Smooth muscle cell (in vitro differentiated cells): Measurements from ENCODE around the gene ANXA4. TPM values are rescaled to one million over a fixed set of nuclear protein-coding genes. Genes with fewer than 3 reads are reported as not detected.

ENCODE experiments used
- DNase-seq: peaks from one replicate; lab custom pipeline; 2025; ENCODE audit not compliant: unreplicated experiment; lab: John Stamatoyannopoulos, UW
- H2AFZ ChIP-seq: fragments of 200-600 bp; sonication (generic); 2 replicates; pipeline ENCODE4 v1.6.0; 2016; ENCODE audit warnings: antibody characterized with exemption, low read depth, mild to moderate bottlenecking
- H3F3A ChIP-seq: fragments of 200-600 bp; sonication (generic); 2 replicates; pipeline ENCODE4 v1.6.0; 2017; ENCODE audit warnings: antibody characterized with exemption, low read depth
- H3K27ac ChIP-seq: fragments of 200-600 bp; sonication (generic); 2 replicates; pipeline ENCODE4 v1.5.1; 2016; ENCODE audit warnings: low read depth, mild to moderate bottlenecking
- H3K27me3 ChIP-seq: fragments of 200-600 bp; sonication (generic); 2 replicates; pipeline ENCODE4 v1.6.1; 2016; ENCODE audit warnings: low read depth, mild to moderate bottlenecking
- H3K36me3 ChIP-seq: fragments of 200-600 bp; sonication (generic); 2 replicates; pipeline ENCODE4 v1.5.1; 2016; ENCODE audit warnings: low read depth
- H3K4me1 ChIP-seq: fragments of 200-600 bp; sonication (generic); 2 replicates; pipeline ENCODE4 v1.5.1; 2016; ENCODE audit warnings: low read depth
- H3K4me2 ChIP-seq: fragments of 200-600 bp; sonication (generic); 2 replicates; pipeline ENCODE4 v1.6.0; 2016; ENCODE audit warnings: mild to moderate bottlenecking
- H3K4me3 ChIP-seq: fragments of 200-600 bp; sonication (generic); 2 replicates; pipeline ENCODE4 v1.5.1; 2016; ENCODE audit warnings: mild to moderate bottlenecking
- H3K79me2 ChIP-seq: fragments of 200-600 bp; sonication (generic); 2 replicates; pipeline ENCODE4 v1.6.0; 2016; ENCODE audit warnings: low read depth, mild to moderate bottlenecking
- H3K9ac ChIP-seq: fragments of 200-600 bp; sonication (generic); 2 replicates; pipeline ENCODE4 v1.6.0; 2016; ENCODE audit warnings: low read depth
- H3K9me3 ChIP-seq: fragments of 200-600 bp; sonication (generic); replicated peaks from 2 replicates; pipeline ENCODE4 v1.5.1; 2016; ENCODE audit warnings: low read depth
- H4K20me1 ChIP-seq: fragments of 200-600 bp; sonication (generic); 2 replicates; pipeline ENCODE4 v1.6.0; 2016; ENCODE audit warnings: low read depth
- WGBS: methylation state at CpG from one replicate; pipeline ENCODE4 v1.1.7; 2016; ENCODE audit warnings: low lambda C conversion rate; 5-methylcytosine and 5-hydroxymethylcytosine counted together
- polyA plus RNA-seq: library from polyadenylated mRNA; unstranded; fragments of >200 nt; fragmentation: Nextera tagmentation; extraction: Ambion mirVana; gene quantifications from 2 replicates; pipeline ENCODE4 v1.2.1, GENCODE V29; 2016
- total RNA-seq: library from RNA; depleted of rRNA; stranded (reverse); fragments of >200 nt; gene quantifications from 2 replicates; pipeline ENCODE4 v1.2.3, GENCODE V29; 2014
- TF ChIP-seq, protein P1 (sequence below): fragments of 200-600 bp; sonication (generic); IDR thresholded peaks from 2 replicates; pipeline ENCODE4 v1.5.1; 2017; ENCODE audit warnings: borderline replicate concordance, mild to moderate bottlenecking, antibody characterized with exemption; ENCODE audit not compliant: insufficient read depth, poor library complexity, severe bottlenecking

The ANXA4 gene
- total and polyA plus RNA-seq, 2 experiments from 2014 or later = 14.7 to 32.8 TPM

- H3K4me1 ChIP-seq = no peaks in the 10 kb centered on the region
- H3K9me3 ChIP-seq = no peaks in the 10 kb centered on the region
- WGBS = 87% methylated on average over 5 of the region's 5 CpGs
- TF ChIP-seq, protein P1, sequence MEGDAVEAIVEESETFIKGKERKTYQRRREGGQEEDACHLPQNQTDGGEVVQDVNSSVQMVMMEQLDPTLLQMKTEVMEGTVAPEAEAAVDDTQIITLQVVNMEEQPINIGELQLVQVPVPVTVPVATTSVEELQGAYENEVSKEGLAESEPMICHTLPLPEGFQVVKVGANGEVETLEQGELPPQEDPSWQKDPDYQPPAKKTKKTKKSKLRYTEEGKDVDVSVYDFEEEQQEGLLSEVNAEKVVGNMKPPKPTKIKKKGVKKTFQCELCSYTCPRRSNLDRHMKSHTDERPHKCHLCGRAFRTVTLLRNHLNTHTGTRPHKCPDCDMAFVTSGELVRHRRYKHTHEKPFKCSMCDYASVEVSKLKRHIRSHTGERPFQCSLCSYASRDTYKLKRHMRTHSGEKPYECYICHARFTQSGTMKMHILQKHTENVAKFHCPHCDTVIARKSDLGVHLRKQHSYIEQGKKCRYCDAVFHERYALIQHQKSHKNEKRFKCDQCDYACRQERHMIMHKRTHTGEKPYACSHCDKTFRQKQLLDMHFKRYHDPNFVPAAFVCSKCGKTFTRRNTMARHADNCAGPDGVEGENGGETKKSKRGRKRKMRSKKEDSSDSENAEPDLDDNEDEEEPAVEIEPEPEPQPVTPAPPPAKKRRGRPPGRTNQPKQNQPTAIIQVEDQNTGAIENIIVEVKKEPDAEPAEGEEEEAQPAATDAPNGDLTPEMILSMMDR = no peak
- H3K4me2 ChIP-seq = no peak overlapping the region
- H3K79me2 ChIP-seq = no peaks in the 10 kb centered on the region
- DNase-seq = no peak
- H4K20me1 ChIP-seq = no peaks in the 10 kb centered on the region
- H3K27ac ChIP-seq = no peak overlapping the region
- H3K27me3 ChIP-seq = no peaks in the 10 kb centered on the region
- H3K4me3 ChIP-seq = no peak overlapping the region
- no peaks in the 10 kb centered on the region for H3K36me3 ChIP-seq
- H2AFZ ChIP-seq = no peak overlapping the region
- H3F3A ChIP-seq = no peaks in the 10 kb centered on the region
- no peak overlapping the region for H3K9ac ChIP-seq
Measured at GRCh38 chr2:69781321-69782248, 39.7 kb downstream of the ANXA4 start.

- H3K4me3 ChIP-seq = no peak overlapping the region
- no peak overlapping the region for H3K27ac ChIP-seq
- H4K20me1 ChIP-seq = no peaks in the 10 kb centered on the region
- H3F3A ChIP-seq = no peaks in the 10 kb centered on the region
- WGBS = 97% methylated on average over 5 of the region's 5 CpGs
- H3K4me1 ChIP-seq = no peaks in the 10 kb centered on the region
- DNase-seq = no peak
- no peaks in the 10 kb centered on the region for H3K27me3 ChIP-seq
- no peak overlapping the region for H3K4me2 ChIP-seq
- H2AFZ ChIP-seq = no peak overlapping the region
- TF ChIP-seq, protein P1 = no peak
- H3K79me2 ChIP-seq = no peaks in the 10 kb centered on the region
- H3K36me3 ChIP-seq = no peaks in the 10 kb centered on the region
- H3K9ac ChIP-seq = no peak overlapping the region
- no peaks in the 10 kb centered on the region for H3K9me3 ChIP-seq
Measured at GRCh38 chr2:69784228-69784627, 42.3 kb downstream of the ANXA4 start.

DNA sequence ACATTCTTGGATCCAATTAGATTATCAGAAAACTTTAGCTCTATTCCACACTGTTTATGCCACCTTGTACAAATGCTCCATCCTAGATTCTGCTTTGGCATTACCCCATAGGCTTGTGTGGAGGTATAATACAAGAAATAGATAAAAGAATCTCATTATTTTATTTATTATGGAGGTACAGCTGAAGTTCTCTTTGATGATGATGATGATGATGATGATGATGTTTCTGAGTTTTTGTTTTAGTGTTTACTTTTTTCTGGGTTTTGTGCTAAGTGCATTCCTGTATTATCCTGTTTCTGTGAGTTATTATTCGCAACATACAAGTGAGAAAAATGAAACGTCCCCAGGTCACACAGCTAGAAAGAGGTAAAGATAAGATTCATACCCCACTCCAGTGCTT, 43.4 kb downstream of the ANXA4 start:
- Histone ChIP-seq H3K4me1 (peaks cover 11% of the 10 kb centered on the region), H3K79me2 (no peaks in the 10 kb centered on the region), H3F3A (peaks cover 3% of the 10 kb centered on the region), H3K9ac (no peak overlapping the region), H3K36me3 (no peaks in the 10 kb centered on the region), H2AFZ (no peak overlapping the region), H3K27me3 (no peaks in the 10 kb centered on the region), H4K20me1 (no peaks in the 10 kb centered on the region), H3K27ac (no peak overlapping the region), H3K4me2 (no peak overlapping the region), H3K9me3 (no peaks in the 10 kb centered on the region), H3K4me3 (no peak overlapping the region)
- 92% methylated on average over 2 of the region's 2 CpGs for whole genome bisulfite sequencing
- DNase-seq = no peak
- TF ChIP-seq, protein P1 = no peak
